Measurements from ENCODE around the gene ATP13A3. TPM values are rescaled to one million over a fixed set of nuclear protein-coding genes. Genes with fewer than 3 reads are reported as not detected.

ATP13A3 gene
- total and polyA plus RNA-seq, 10 of the 15 experiments (the other 5 are each of a cell fraction or from before 2014, with no cell fraction given), result 14.0 to 108 (median 69.5) TPM

DNA sequence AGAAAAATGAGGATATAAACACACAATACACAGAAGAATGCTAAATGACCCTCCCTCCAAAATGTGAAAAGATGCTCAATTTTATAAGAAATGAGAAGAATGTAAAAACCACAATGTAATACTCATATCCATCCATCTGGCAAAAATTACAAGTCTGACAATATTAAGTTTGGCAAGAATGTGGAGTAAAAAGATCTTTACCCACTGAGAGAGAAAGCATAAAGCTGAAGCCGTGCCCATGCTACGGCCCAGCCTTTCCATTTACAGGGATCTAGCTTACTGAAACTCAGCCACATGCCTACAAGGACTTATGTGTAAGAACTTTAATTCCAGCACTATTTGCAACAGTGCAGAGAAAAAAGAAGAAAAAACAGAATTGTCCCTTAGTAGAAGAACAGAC lies 42.9 kb downstream of the ATP13A3 start:
- H3K4me2 ChIP-seq (ENCODE audit: control insufficient read depth, insufficient read depth), result no peak overlapping the region
- ChIA-PET CTCF (interaction anchor here (1.7 to 1.8 kb wide), 2 partner anchors 28 to 30 kb away, joined by 4 read pairs; no protein-coding TSS in a partner anchor), POLR2A (no interaction called here), SMC1A (ENCODE audit: uncharacterized antibody, unreplicated experiment) (interaction anchor here (0.8 to 0.9 kb wide), 2 partner anchors 11 to 13 kb away, joined by 3 to 4 read pairs; no protein-coding TSS in a partner anchor), RAD21 (ENCODE audit: unreplicated experiment) (interaction anchor here (0.9 kb wide), 1 partner anchor 28 kb away, joined by 4 read pairs; no protein-coding TSS in a partner anchor)
- H3K27me3 ChIP-seq (replicated peaks in 1 of 2; ENCODE audit: control insufficient read depth in 2 of 2, insufficient read depth in 2 of 2, low read length in 1 of 2), result no peaks in the 10 kb centered on the region
- no peak overlapping the region for H3K9ac ChIP-seq (ENCODE audit: control insufficient read depth, insufficient read depth, low read length)
- no peak overlapping the region for H3K4me3 ChIP-seq
- no peak for FAIRE-seq
- no peak for DNase-seq (ENCODE audit: low read depth, low spot score)
- intact Hi-C loops (cut with micrococcal nuclease; ENCODE audit: unreplicated experiment), result no loop called here
- no peaks in the 10 kb centered on the region for H4K20me1 ChIP-seq (ENCODE audit: control insufficient read depth, insufficient read depth)
- no peak for ATAC-seq
- 98% methylated on average over 2 of the region's 2 CpGs for WGBS (ENCODE audit: insufficient coverage, insufficient replicate concordance, low lambda C conversion rate, missing lambda C conversion rate)
- BruUV-seq (replicated peaks), result no TSS peak
- no peaks in the 10 kb centered on the region for H3K79me2 ChIP-seq (ENCODE audit: control insufficient read depth, insufficient read depth, low read length)
- in situ Hi-C loops (cut with MboI), result no loop called here
- H3K4me1 ChIP-seq (ENCODE audit: control insufficient read depth, insufficient read depth, low read length), result no peaks in the 10 kb centered on the region
- no peak overlapping the region for H2AFZ ChIP-seq (ENCODE audit: control insufficient read depth, low read depth, low read length)
- H3K27ac ChIP-seq (ENCODE audit: control insufficient read depth, insufficient read depth), result no peak overlapping the region
- peaks cover 5 to 39% of the 10 kb centered on the region in 2 experiments; a peak in 3 of 4 replicates for H3K36me3 ChIP-seq (ENCODE audit: control insufficient read depth in 2 of 2, insufficient read depth in 2 of 2, low read length in 1 of 2)
- no peaks in the 10 kb centered on the region for H3K9me3 ChIP-seq (replicated peaks; ENCODE audit: control insufficient read depth, insufficient read depth, low read length)
- TF ChIP-seq EGR1 (IDR thresholded peaks at IDR 0.05; ENCODE audit: borderline replicate concordance in 1 of 2, low read depth in 2 of 2, low read length in 2 of 2) (no peak), TCF12 (IDR thresholded peaks at IDR 0.05; ENCODE audit: low read depth, low read length) (no peak), DPF2 (IDR thresholded peaks at IDR 0.05) (no peak), SREBF1 (IDR thresholded peaks at IDR 0.05; ENCODE audit: low read length) (no peak), RCOR1 (conservative IDR thresholded peaks at IDR 0.05; ENCODE audit: low read depth, low read length) (no peak), NRF1 (conservative IDR thresholded peaks at IDR 0.05; ENCODE audit: low read depth, low read length) (no peak), ASH2L (IDR thresholded peaks at IDR 0.05; ENCODE audit: borderline replicate concordance, low read depth) (no peak), RUNX3 (IDR thresholded peaks at IDR 0.05; ENCODE audit: low read length) (no peak), TCF3 (IDR thresholded peaks at IDR 0.05; ENCODE audit: borderline replicate concordance, insufficient read depth, low read depth, low read length) (no peak), WRNIP1 (IDR thresholded peaks at IDR 0.05; ENCODE audit: borderline replicate concordance, low read depth, low read length) (no peak)
- TF ChIP-seq, protein P1, sequence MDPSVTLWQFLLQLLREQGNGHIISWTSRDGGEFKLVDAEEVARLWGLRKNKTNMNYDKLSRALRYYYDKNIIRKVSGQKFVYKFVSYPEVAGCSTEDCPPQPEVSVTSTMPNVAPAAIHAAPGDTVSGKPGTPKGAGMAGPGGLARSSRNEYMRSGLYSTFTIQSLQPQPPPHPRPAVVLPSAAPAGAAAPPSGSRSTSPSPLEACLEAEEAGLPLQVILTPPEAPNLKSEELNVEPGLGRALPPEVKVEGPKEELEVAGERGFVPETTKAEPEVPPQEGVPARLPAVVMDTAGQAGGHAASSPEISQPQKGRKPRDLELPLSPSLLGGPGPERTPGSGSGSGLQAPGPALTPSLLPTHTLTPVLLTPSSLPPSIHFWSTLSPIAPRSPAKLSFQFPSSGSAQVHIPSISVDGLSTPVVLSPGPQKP (IDR thresholded peaks at IDR 0.05; ENCODE audit: low read depth, low read length), result no peak
- TF ChIP-seq, protein P2, sequence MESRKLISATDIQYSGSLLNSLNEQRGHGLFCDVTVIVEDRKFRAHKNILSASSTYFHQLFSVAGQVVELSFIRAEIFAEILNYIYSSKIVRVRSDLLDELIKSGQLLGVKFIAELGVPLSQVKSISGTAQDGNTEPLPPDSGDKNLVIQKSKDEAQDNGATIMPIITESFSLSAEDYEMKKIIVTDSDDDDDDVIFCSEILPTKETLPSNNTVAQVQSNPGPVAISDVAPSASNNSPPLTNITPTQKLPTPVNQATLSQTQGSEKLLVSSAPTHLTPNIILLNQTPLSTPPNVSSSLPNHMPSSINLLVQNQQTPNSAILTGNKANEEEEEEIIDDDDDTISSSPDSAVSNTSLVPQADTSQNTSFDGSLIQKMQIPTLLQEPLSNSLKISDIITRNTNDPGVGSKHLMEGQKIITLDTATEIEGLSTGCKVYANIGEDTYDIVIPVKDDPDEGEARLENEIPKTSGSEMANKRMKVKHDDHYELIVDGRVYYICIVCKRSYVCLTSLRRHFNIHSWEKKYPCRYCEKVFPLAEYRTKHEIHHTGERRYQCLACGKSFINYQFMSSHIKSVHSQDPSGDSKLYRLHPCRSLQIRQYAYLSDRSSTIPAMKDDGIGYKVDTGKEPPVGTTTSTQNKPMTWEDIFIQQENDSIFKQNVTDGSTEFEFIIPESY (IDR thresholded peaks at IDR 0.05), result no peak
- TF ChIP-seq, protein P3, sequence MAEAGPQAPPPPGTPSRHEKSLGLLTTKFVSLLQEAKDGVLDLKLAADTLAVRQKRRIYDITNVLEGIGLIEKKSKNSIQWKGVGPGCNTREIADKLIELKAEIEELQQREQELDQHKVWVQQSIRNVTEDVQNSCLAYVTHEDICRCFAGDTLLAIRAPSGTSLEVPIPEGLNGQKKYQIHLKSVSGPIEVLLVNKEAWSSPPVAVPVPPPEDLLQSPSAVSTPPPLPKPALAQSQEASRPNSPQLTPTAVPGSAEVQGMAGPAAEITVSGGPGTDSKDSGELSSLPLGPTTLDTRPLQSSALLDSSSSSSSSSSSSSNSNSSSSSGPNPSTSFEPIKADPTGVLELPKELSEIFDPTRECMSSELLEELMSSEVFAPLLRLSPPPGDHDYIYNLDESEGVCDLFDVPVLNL (IDR thresholded peaks at IDR 0.05; ENCODE audit: low read depth, low read length), result no peak
- TF ChIP-seq, protein P4, sequence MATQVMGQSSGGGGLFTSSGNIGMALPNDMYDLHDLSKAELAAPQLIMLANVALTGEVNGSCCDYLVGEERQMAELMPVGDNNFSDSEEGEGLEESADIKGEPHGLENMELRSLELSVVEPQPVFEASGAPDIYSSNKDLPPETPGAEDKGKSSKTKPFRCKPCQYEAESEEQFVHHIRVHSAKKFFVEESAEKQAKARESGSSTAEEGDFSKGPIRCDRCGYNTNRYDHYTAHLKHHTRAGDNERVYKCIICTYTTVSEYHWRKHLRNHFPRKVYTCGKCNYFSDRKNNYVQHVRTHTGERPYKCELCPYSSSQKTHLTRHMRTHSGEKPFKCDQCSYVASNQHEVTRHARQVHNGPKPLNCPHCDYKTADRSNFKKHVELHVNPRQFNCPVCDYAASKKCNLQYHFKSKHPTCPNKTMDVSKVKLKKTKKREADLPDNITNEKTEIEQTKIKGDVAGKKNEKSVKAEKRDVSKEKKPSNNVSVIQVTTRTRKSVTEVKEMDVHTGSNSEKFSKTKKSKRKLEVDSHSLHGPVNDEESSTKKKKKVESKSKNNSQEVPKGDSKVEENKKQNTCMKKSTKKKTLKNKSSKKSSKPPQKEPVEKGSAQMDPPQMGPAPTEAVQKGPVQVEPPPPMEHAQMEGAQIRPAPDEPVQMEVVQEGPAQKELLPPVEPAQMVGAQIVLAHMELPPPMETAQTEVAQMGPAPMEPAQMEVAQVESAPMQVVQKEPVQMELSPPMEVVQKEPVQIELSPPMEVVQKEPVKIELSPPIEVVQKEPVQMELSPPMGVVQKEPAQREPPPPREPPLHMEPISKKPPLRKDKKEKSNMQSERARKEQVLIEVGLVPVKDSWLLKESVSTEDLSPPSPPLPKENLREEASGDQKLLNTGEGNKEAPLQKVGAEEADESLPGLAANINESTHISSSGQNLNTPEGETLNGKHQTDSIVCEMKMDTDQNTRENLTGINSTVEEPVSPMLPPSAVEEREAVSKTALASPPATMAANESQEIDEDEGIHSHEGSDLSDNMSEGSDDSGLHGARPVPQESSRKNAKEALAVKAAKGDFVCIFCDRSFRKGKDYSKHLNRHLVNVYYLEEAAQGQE (IDR thresholded peaks at IDR 0.05; ENCODE audit: low read depth, low read length), result no peak
- TF ChIP-seq, protein P5, sequence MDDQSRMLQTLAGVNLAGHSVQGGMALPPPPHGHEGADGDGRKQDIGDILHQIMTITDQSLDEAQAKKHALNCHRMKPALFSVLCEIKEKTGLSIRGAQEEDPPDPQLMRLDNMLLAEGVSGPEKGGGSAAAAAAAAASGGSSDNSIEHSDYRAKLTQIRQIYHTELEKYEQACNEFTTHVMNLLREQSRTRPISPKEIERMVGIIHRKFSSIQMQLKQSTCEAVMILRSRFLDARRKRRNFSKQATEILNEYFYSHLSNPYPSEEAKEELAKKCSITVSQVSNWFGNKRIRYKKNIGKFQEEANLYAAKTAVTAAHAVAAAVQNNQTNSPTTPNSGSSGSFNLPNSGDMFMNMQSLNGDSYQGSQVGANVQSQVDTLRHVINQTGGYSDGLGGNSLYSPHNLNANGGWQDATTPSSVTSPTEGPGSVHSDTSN (IDR thresholded peaks at IDR 0.05; ENCODE audit: insufficient replicate concordance, low read depth, low read length), result no peak
